Astrocyte (in vitro differentiated cells and primary cell): ENCODE data around the gene DDAH1. TPM values are rescaled to one million over a fixed set of nuclear protein-coding genes. Genes with fewer than 3 reads are reported as not detected.

Experiments used
- DNase-seq: peaks from one replicate; pipeline ENCODE4 v3.0.0-alpha.2; 2010; ENCODE audit warnings: low read depth
- FAIRE-seq: peaks from 2 replicates; lab custom pipeline; 2011; peaks lifted over from hg19 to GRCh38; lab: Jason Lieb, UNC
- H2AFZ ChIP-seq: 2 replicates; pipeline ENCODE4 v1.6.0; 2012; ENCODE audit warnings: low read depth, low read length, inconsistent platforms
- H3K27ac ChIP-seq: 2 replicates; pipeline ENCODE4 v1.5.1; 2011; ENCODE audit warnings: low read depth, low read length, inconsistent platforms
- H3K27me3 ChIP-seq: 2 replicates; pipeline ENCODE4 v1.6.0; 2011; ENCODE audit warnings: low read length, inconsistent platforms; ENCODE audit not compliant: insufficient read depth
- H3K36me3 ChIP-seq: 2 replicates; pipeline ENCODE4 v1.5.1; 2011; ENCODE audit warnings: low read length, inconsistent platforms; ENCODE audit not compliant: insufficient read depth
- H3K4me1 ChIP-seq: 2 replicates; pipeline ENCODE4 v1.5.1; 2011; ENCODE audit warnings: low read length, inconsistent platforms; ENCODE audit not compliant: insufficient read depth
- H3K4me2 ChIP-seq: 2 replicates; pipeline ENCODE4 v1.6.0; 2012; ENCODE audit warnings: low read length, inconsistent platforms
- H3K4me3 ChIP-seq: 2 replicates; pipeline ENCODE4 v1.5.1; 2011; ENCODE audit warnings: low read depth, mild to moderate bottlenecking, low read length, inconsistent platforms; ENCODE audit not compliant: insufficient read depth
- H3K79me2 ChIP-seq: 2 replicates; pipeline ENCODE4 v1.6.0; 2012; ENCODE audit warnings: mild to moderate bottlenecking, low read length, inconsistent platforms; ENCODE audit not compliant: insufficient read depth
- H3K9ac ChIP-seq: 2 replicates; pipeline ENCODE4 v1.6.0; 2012; ENCODE audit warnings: mild to moderate bottlenecking, low read length, inconsistent platforms
- H3K9me3 ChIP-seq: 2 replicates; pipeline ENCODE4 v1.5.1; 2012; ENCODE audit warnings: low read depth, mild to moderate bottlenecking, low read length, inconsistent platforms; ENCODE audit not compliant: insufficient read depth
- H4K20me1 ChIP-seq: 2 replicates; pipeline ENCODE4 v1.6.0; 2012; ENCODE audit warnings: low read length, inconsistent platforms; ENCODE audit not compliant: insufficient read depth
- H3K27ac Mint-ChIP-seq: one replicate; pipeline ENCODE4 v1.8.0; 2021; ENCODE audit warnings: mild to moderate bottlenecking, mixed read lengths; ENCODE audit not compliant: unreplicated experiment
- H3K27me3 Mint-ChIP-seq: one replicate; pipeline ENCODE4 v1.8.0; 2021; ENCODE audit warnings: low read depth, mixed read lengths; ENCODE audit not compliant: unreplicated experiment
- H3K36me3 Mint-ChIP-seq: one replicate; pipeline ENCODE4 v1.8.0; 2021; ENCODE audit warnings: low read depth, mixed read lengths; ENCODE audit not compliant: unreplicated experiment
- H3K4me1 Mint-ChIP-seq: one replicate; pipeline ENCODE4 v1.8.0; 2021; ENCODE audit warnings: low read depth, mixed read lengths; ENCODE audit not compliant: unreplicated experiment
- H3K4me3 Mint-ChIP-seq: one replicate; pipeline ENCODE4 v1.8.0; 2021; ENCODE audit warnings: mild to moderate bottlenecking, moderate library complexity, mixed read lengths; ENCODE audit not compliant: unreplicated experiment
- H3K9me3 Mint-ChIP-seq: one replicate; pipeline ENCODE4 v1.8.0; 2021; ENCODE audit warnings: mild to moderate bottlenecking, mixed read lengths; ENCODE audit not compliant: unreplicated experiment
- CTCF ChIP-seq: IDR thresholded peaks from 2 replicates; pipeline ENCODE4 v1.5.1; 2011; ENCODE audit warnings: low read depth, mild to moderate bottlenecking, inconsistent platforms, low read length, moderate library complexity; ENCODE audit not compliant: insufficient read depth
- EZH2 ChIP-seq: IDR thresholded peaks from 2 replicates; pipeline ENCODE4 v1.6.1; 2012; ENCODE audit warnings: mild to moderate bottlenecking, low read length, inconsistent platforms; ENCODE audit not compliant: insufficient read depth
- total RNA-seq: library from RNA; stranded (reverse); gene quantifications from 2 replicates; pipeline ENCODE4 v1.2.1, GENCODE V29; 2021

DDAH1 gene
- total RNA-seq, 1 donor from 2014 or later, result 112 TPM

DNA sequence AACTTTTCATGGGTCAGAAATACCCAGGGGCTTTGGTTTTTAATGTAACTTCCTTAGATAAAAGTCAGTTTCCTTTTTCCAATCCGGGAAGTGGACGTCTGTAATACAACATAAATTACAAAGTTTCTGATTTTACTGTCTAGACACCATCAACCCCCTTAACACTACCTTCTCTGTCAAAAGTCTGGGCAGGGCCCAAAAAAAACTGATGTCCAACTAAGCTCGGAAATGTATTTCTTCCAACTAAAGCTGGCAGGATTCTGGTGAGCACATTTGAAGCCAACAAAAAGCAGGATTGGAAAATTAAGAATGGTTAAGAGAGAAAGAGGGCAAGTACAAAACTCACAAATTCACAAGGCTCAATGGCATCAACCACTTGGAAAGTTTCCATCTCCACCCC lies 24.3 kb downstream of the DDAH1 start:
- peaks cover 2% of the 10 kb centered on the region for H3K36me3 Mint-ChIP-seq
- H3K9me3 Mint-ChIP-seq, result no peaks in the 10 kb centered on the region
- no peak overlapping the region for H3K9ac ChIP-seq
- FAIRE-seq (no peak), DNase-seq (no peak)
- no peaks in the 10 kb centered on the region for H3K9me3 ChIP-seq
- peaks cover 18% of the 10 kb centered on the region for H3K4me1 ChIP-seq
- H3K27me3 ChIP-seq, result no peaks in the 10 kb centered on the region
- peak overlapping the region; percentile 54 for H3K27ac Mint-ChIP-seq
- H3K4me2 ChIP-seq, result peak overlapping the region; percentile 38
- H4K20me1 ChIP-seq, result peaks cover 47% of the 10 kb centered on the region
- TF ChIP-seq EZH2 (no peak), CTCF (no peak)
- H2AFZ ChIP-seq, result no peak overlapping the region
- peaks cover 42% of the 10 kb centered on the region for H3K4me1 Mint-ChIP-seq
- H3K4me3 Mint-ChIP-seq, result no peak overlapping the region
- H3K79me2 ChIP-seq, result peaks cover 73% of the 10 kb centered on the region
- no peaks in the 10 kb centered on the region for H3K27me3 Mint-ChIP-seq
- H3K4me3 ChIP-seq, result no peak overlapping the region
- H3K27ac ChIP-seq, result no peak overlapping the region
- no peaks in the 10 kb centered on the region for H3K36me3 ChIP-seq

GRCh38 chr1:85438353-85438752 lies 26.6 kb downstream of the DDAH1 start:
- Histone ChIP-seq H3K4me3 (no peak overlapping the region), H3K27me3 (no peaks in the 10 kb centered on the region), H3K79me2 (peaks cover 79% of the 10 kb centered on the region), H3K27ac (no peak overlapping the region), H3K4me2 (peak overlapping the region; percentile 40), H3K36me3 (peaks cover under 1% of the 10 kb centered on the region), H2AFZ (no peak overlapping the region), H4K20me1 (peaks cover 40% of the 10 kb centered on the region), H3K9me3 (no peaks in the 10 kb centered on the region), H3K9ac (no peak overlapping the region), H3K4me1 (peaks cover 18% of the 10 kb centered on the region)
- no peak for FAIRE-seq
- H3K9me3 Mint-ChIP-seq, result no peaks in the 10 kb centered on the region
- no peak for DNase-seq
- peaks cover 2% of the 10 kb centered on the region for H3K36me3 Mint-ChIP-seq
- peaks cover 27% of the 10 kb centered on the region for H3K4me1 Mint-ChIP-seq
- H3K27ac Mint-ChIP-seq, result no peak overlapping the region
- TF ChIP-seq EZH2, result no peak
- TF ChIP-seq CTCF, result no peak
- H3K27me3 Mint-ChIP-seq, result no peaks in the 10 kb centered on the region
- H3K4me3 Mint-ChIP-seq, result no peak overlapping the region

DNA sequence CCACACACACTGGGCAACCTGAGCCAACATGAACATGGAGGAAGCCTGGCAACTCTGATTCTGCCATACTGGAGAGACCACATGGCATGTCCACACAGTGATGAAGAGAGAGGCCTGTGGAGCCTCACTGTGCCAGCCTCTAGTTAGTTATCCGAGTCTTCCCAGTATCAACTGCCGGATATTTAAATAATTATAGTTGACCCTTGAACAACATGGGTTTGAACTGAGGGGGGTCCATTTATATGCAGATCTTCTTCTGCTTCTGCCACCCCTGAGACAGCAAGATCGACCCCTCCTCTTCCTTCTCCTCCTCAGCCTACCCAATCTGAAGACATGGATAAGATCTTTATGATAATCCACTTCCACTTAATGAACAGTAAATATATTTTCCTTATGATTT lies 27.8 kb downstream of the DDAH1 start:
- peaks cover 27% of the 10 kb centered on the region for H3K4me1 Mint-ChIP-seq

More for the DNA sequence above, 27.8 kb downstream of the DDAH1 start:
- DNase-seq (no peak), FAIRE-seq (no peak)
- no peak overlapping the region for H3K4me3 ChIP-seq
- H3K27me3 ChIP-seq, result no peaks in the 10 kb centered on the region
- no peak overlapping the region for H3K9ac ChIP-seq
- Mint-ChIP-seq H3K27ac (peak overlapping the region; percentile 18), H3K4me3 (no peak overlapping the region), H3K9me3 (no peaks in the 10 kb centered on the region), H3K27me3 (no peaks in the 10 kb centered on the region), H3K36me3 (peaks cover 2% of the 10 kb centered on the region)
- H3K4me2 ChIP-seq, result no peak overlapping the region
- H3K9me3 ChIP-seq, result no peaks in the 10 kb centered on the region
- H3K27ac ChIP-seq, result no peak overlapping the region
- peaks cover 6% of the 10 kb centered on the region for H3K36me3 ChIP-seq
- peaks cover 46% of the 10 kb centered on the region for H4K20me1 ChIP-seq
- H3K4me1 ChIP-seq, result peaks cover 18% of the 10 kb centered on the region
- TF ChIP-seq EZH2, result no peak
- TF ChIP-seq CTCF, result no peak
- peaks cover 91% of the 10 kb centered on the region for H3K79me2 ChIP-seq
- no peak overlapping the region for H2AFZ ChIP-seq
